HCT116 (cell line): ENCODE data around the gene USF2. TPM values are rescaled to one million over a fixed set of nuclear protein-coding genes. Genes with fewer than 3 reads are reported as not detected.

ENCODE experiments used
- ATAC-seq: fragments of 200-7000 bp; cut with Tn5 transposase; 2 replicates; pipeline ENCODE4 v1.9.1; 2020; ENCODE audit warnings: mild to moderate bottlenecking, moderate library complexity
- BruUV-seq: library from RNA; stranded (reverse); fragments of 400-500 nt; replicated peaks from 2 replicates; lab custom pipeline; 2021; lab: Mats Ljungman, UMichigan
- CTCF ChIA-PET: fragments of 300-600 bp; sonication (Branson Sonifier 250); formaldehyde crosslinking; loops from one replicate; lab custom pipeline; 2021; ENCODE audit warnings: antibody characterized with exemption; lab: Charles Lee
- POLR2A ChIA-PET: fragments of 300-600, 350-600 bp; sonication (Branson Sonifier 250); formaldehyde crosslinking; loops from one replicate; lab custom pipeline; 2021; ENCODE audit warnings: antibody characterized with exemption; lab: Charles Lee
- RAD21 ChIA-PET, 2 experiments: fragments of 300-600 bp; sonication (Branson Sonifier 250); formaldehyde crosslinking; loops; one replicate each; lab custom pipeline; 2023; ENCODE audit warnings: low total read pairs in 2 of 2; ENCODE audit not compliant: uncharacterized antibody in 2 of 2, unreplicated experiment in 2 of 2, low non-redundant PET in 1 of 2; lab: Charles Lee
- DNase-seq: peaks from one replicate; pipeline ENCODE4 v3.0.0-alpha.2; 2010; ENCODE audit warnings: low read depth, low spot score
- H2AFZ ChIP-seq: fragments of 200-600 bp; shearing (Covaris generic), sonication (generic); 2 replicates; pipeline ENCODE4 v1.6.1; 2017; ENCODE audit warnings: low read depth, mixed run types, mixed read lengths, antibody characterized with exemption, low read length; ENCODE audit not compliant: poor library complexity, severe bottlenecking
- H3K27ac ChIP-seq: 2 replicates; pipeline ENCODE4 v1.5.1; 2012; ENCODE audit warnings: low read depth, low read length
- H3K27me3 ChIP-seq: fragments of 200-600 bp; sonication (generic); 2 replicates; pipeline ENCODE4 v1.6.1; 2016; ENCODE audit warnings: mixed run types, low read length, mixed read lengths; ENCODE audit not compliant: insufficient read depth
- H3K36me3 ChIP-seq, 2 experiments: fragments of 200-500 bp in 1 of 2; fragments of 200-600 bp in 1 of 2; sonication (Bioruptor generic) in 1 of 2; sonication (generic) in 1 of 2; 2 replicates each; pipeline versions ENCODE4 v1.5.1 to v1.6.1; 2014 to 2016; ENCODE audit warnings: low read length in 2 of 2, inconsistent platforms in 1 of 2, mixed read lengths in 1 of 2, mixed run types in 1 of 2; ENCODE audit not compliant: insufficient read depth in 2 of 2, control insufficient read depth in 1 of 2
- H3K4me1 ChIP-seq, 2 experiments: fragments of 200-600 bp in 1 of 2; sonication (generic) in 1 of 2; 2 replicates each; pipeline versions ENCODE4 v1.5.1 to v1.6.1; 2012 to 2017; ENCODE audit warnings: low read length in 2 of 2, inconsistent platforms in 1 of 2, mild to moderate bottlenecking in 1 of 2, mixed read lengths in 1 of 2, mixed run types in 1 of 2, moderate library complexity in 1 of 2; ENCODE audit not compliant: insufficient read depth in 2 of 2, control insufficient read depth in 1 of 2
- H3K4me2 ChIP-seq: fragments of 200-600 bp; sonication (generic); 2 replicates; pipeline ENCODE4 v1.6.1; 2017; ENCODE audit warnings: mixed run types, low read length, mixed read lengths
- H3K4me3 ChIP-seq, 2 experiments: fragments of 200-600 bp in 1 of 2; sonication (generic) in 1 of 2; replicated peaks in 1 of 2; 2 replicates each; pipeline ENCODE4 v1.5.1; 2011 to 2016; ENCODE audit warnings: low read length in 2 of 2, control low read depth in 1 of 2, low read depth in 1 of 2, mild to moderate bottlenecking in 1 of 2, mixed read lengths in 1 of 2, mixed run types in 1 of 2
- H3K79me2 ChIP-seq: fragments of 200-600 bp; sonication (generic); 2 replicates; pipeline ENCODE4 v1.6.1; 2017; ENCODE audit warnings: mild to moderate bottlenecking, mixed run types, low read length, moderate library complexity, mixed read lengths; ENCODE audit not compliant: insufficient read depth
- H3K9ac ChIP-seq: fragments of 200-600 bp; sonication (generic); 2 replicates; pipeline ENCODE4 v1.6.1; 2016; ENCODE audit warnings: low read length, mixed read lengths
- H3K9me2 ChIP-seq: fragments of 200-600 bp; sonication (generic), shearing (Covaris generic); 2 replicates; pipeline ENCODE4 v1.6.1; 2017; ENCODE audit warnings: mixed run types, mild to moderate bottlenecking, moderate library complexity; ENCODE audit not compliant: insufficient read depth
- H3K9me3 ChIP-seq, 2 experiments: fragments of 200-500 bp in 1 of 2; fragments of 200-600 bp in 1 of 2; sonication (Bioruptor generic) in 1 of 2; sonication (generic) in 1 of 2; 2 replicates each; pipeline ENCODE4 v1.6.1; 2014 to 2017; ENCODE audit warnings: low read length in 2 of 2, mixed read lengths in 2 of 2, inconsistent platforms in 1 of 2, low read depth in 1 of 2, mild to moderate bottlenecking in 1 of 2, mixed run types in 1 of 2, moderate library complexity in 1 of 2; ENCODE audit not compliant: control insufficient read depth in 1 of 2, insufficient read depth in 1 of 2
- H4K20me1 ChIP-seq: fragments of 200-600 bp; sonication (generic), shearing (Covaris generic); 2 replicates; pipeline ENCODE4 v1.6.1; 2017; ENCODE audit warnings: mixed run types, mild to moderate bottlenecking, moderate library complexity; ENCODE audit not compliant: insufficient read depth
- CEBPB ChIP-seq: IDR thresholded peaks from 2 replicates; pipeline ENCODE4 v1.6.1; 2012; ENCODE audit warnings: low read depth
- EZH2 ChIP-seq: fragments of 200-600 bp; sonication (generic); IDR thresholded peaks from 2 replicates; pipeline ENCODE4 v1.6.1; 2017; ENCODE audit warnings: antibody characterized with exemption, mixed run types
- FOSL1 ChIP-seq: IDR thresholded peaks from 2 replicates; pipeline ENCODE4 v1.6.1; 2012; ENCODE audit warnings: low read depth
- POLR2AphosphoS5 ChIP-seq: IDR thresholded peaks from 2 replicates; pipeline ENCODE4 v1.6.1; 2011; ENCODE audit warnings: mild to moderate bottlenecking, low read depth, low read length, moderate library complexity
- SP1 ChIP-seq: IDR thresholded peaks from 2 replicates; pipeline ENCODE4 v1.6.1; 2012; ENCODE audit warnings: low read depth
- SRF ChIP-seq: IDR thresholded peaks from 2 replicates; pipeline ENCODE4 v1.6.1; 2012; ENCODE audit warnings: low read depth
- TCF7L2 ChIP-seq: IDR thresholded peaks from 2 replicates; pipeline ENCODE4 v1.7.0; 2011; ENCODE audit warnings: borderline replicate concordance, inconsistent platforms; ENCODE audit not compliant: insufficient read depth, insufficient read length; ENCODE audit errors: extremely low read depth
- YY1 ChIP-seq: IDR thresholded peaks from 2 replicates; pipeline ENCODE4 v1.6.1; 2011; ENCODE audit warnings: low read length, low read depth, moderate library complexity, mild to moderate bottlenecking; ENCODE audit not compliant: insufficient replicate concordance; ENCODE audit errors: extremely low read depth
- ZFX ChIP-seq: fragments of 450-650 bp; IDR thresholded peaks from 2 replicates; pipeline ENCODE4 v1.6.1; 2017
- ZNF274 ChIP-seq: fragments of 200-500 bp; sonication (Bioruptor generic); IDR thresholded peaks from 2 replicates; pipeline ENCODE4 v1.6.1; 2014; ENCODE audit warnings: mild to moderate bottlenecking, low read depth, low read length, inconsistent platforms
- intact Hi-C: fragments of 100-400 bp; cut with micrococcal nuclease; formaldehyde crosslinking; loops from 2 replicates; pipeline ENCODE4 v1.10.0; 2022
- total RNA-seq: library from RNA; stranded (reverse); gene quantifications from one replicate; pipeline ENCODE4 v1.2.1, GENCODE V29; 2021; ENCODE audit not compliant: unreplicated experiment
- TF ChIP-seq, protein P1 (sequence below): IDR thresholded peaks from 2 replicates; pipeline ENCODE4 v1.6.1; 2012
- TF ChIP-seq, protein P2 (sequence below), 3 experiments: fragments of 200-600 bp in 1 of 3; sonication (generic) in 1 of 3; IDR thresholded peaks in 2 of 3; conservative IDR thresholded peaks in 1 of 3; 2 replicates each; pipeline ENCODE4 v1.5.1; 2012 to 2017; ENCODE audit warnings: low read depth in 2 of 3, low read length in 2 of 3, antibody characterized with exemption in 1 of 3, borderline replicate concordance in 1 of 3, control low read depth in 1 of 3, mild to moderate bottlenecking in 1 of 3, mixed read lengths in 1 of 3, mixed run types in 1 of 3, moderate library complexity in 1 of 3; ENCODE audit not compliant: insufficient read depth in 1 of 3

The USF2 gene
- total RNA-seq, 1 experiment from 2014 or later, result 98.4 TPM

DNA sequence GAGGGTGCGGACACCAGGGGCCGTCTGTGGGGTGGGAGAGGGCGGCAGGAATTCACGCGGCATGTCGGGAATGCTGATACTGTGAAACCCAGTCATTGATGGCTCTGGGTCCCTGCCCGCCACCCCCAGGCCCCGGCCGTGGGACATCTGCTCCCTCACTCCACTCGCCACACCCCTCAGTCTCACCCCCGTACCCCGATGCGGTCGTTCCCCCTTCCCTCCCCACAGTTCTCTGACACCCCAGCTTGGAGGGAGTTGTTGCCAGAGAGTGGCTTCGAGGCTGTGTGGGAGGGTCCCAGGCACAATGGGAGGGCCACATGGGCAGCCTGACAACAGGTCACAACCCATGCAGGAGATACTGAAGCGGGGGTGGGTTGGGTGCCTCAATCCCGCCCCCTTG lies 25.0 kb downstream of the USF2 start:
- RAD21 ChIA-PET, result no interaction called here
- intact Hi-C loops, result no loop called here
- TF ChIP-seq TCF7L2, result no peak
- CTCF ChIA-PET, result no interaction called here
- H3K36me3 ChIP-seq, result no peaks in the 10 kb centered on the region
- no peak overlapping the region for H3K9ac ChIP-seq
- H3K79me2 ChIP-seq, result no peaks in the 10 kb centered on the region
- peaks cover 0 to 6% of the 10 kb centered on the region in 2 experiments; a peak in 1 of 4 replicates for H3K9me3 ChIP-seq
- H3K27me3 ChIP-seq, result no peaks in the 10 kb centered on the region
- H3K4me1 ChIP-seq, result peaks cover 0 to 7% of the 10 kb centered on the region in 2 experiments; a peak in 1 of 4 replicates
- no TSS peak for BruUV-seq
- H3K27ac ChIP-seq, result no peak overlapping the region
- no peaks in the 10 kb centered on the region for H3K9me2 ChIP-seq
- H2AFZ ChIP-seq, result no peak overlapping the region
- DNase-seq (no peak), ATAC-seq (no peak)
- H3K4me2 ChIP-seq, result no peak overlapping the region
- no peak overlapping the region for H3K4me3 ChIP-seq
- POLR2A ChIA-PET, result no interaction called here
- H4K20me1 ChIP-seq, result no peaks in the 10 kb centered on the region

DNA sequence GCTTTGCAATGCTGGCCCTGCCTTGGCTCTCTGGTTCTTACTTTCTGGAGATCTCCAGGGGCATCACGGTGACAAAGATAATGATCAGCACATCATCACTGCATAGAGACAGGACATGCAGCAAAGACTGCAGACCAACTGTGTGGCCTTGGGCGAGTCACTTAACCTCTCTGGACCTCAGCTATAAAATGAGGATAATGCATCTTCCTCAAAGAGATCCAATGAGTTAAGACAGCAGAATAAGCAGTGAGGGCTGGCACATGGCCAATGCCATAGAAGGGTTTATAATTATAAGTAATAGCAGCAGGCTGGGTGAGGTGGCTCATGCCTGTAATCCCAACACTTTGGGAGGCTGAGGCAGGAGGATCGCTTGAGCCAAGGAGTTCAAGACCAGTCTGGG lies 25.6 kb downstream of the USF2 start:
- H3K4me2 ChIP-seq, result no peak overlapping the region
- peaks cover 0 to 7% of the 10 kb centered on the region in 2 experiments; a peak in 1 of 4 replicates for H3K4me1 ChIP-seq
- ChIA-PET POLR2A (no interaction called here), CTCF (no interaction called here), RAD21 (no interaction called here)
- no peak for DNase-seq
- no TSS peak for BruUV-seq
- no peaks in the 10 kb centered on the region for H3K36me3 ChIP-seq
- no peaks in the 10 kb centered on the region for H4K20me1 ChIP-seq
- ATAC-seq, result no peak
- no peaks in the 10 kb centered on the region for H3K9me2 ChIP-seq
- H2AFZ ChIP-seq, result no peak overlapping the region
- intact Hi-C loops, result no loop called here
- no peak overlapping the region for H3K9ac ChIP-seq
- H3K27ac ChIP-seq, result no peak overlapping the region
- TF ChIP-seq EZH2, result no peak
- TF ChIP-seq ZFX, result no peak
- TF ChIP-seq SP1, result no peak
- no peak for TF ChIP-seq POLR2AphosphoS5
- no peak for TF ChIP-seq CEBPB
- TF ChIP-seq FOSL1, result no peak
- no peak for TF ChIP-seq ZNF274
- no peak for TF ChIP-seq SRF
- TF ChIP-seq, protein P1, sequence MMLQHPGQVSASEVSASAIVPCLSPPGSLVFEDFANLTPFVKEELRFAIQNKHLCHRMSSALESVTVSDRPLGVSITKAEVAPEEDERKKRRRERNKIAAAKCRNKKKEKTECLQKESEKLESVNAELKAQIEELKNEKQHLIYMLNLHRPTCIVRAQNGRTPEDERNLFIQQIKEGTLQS, result no peak
- TF ChIP-seq YY1, result no peak
- TF ChIP-seq, protein P2, sequence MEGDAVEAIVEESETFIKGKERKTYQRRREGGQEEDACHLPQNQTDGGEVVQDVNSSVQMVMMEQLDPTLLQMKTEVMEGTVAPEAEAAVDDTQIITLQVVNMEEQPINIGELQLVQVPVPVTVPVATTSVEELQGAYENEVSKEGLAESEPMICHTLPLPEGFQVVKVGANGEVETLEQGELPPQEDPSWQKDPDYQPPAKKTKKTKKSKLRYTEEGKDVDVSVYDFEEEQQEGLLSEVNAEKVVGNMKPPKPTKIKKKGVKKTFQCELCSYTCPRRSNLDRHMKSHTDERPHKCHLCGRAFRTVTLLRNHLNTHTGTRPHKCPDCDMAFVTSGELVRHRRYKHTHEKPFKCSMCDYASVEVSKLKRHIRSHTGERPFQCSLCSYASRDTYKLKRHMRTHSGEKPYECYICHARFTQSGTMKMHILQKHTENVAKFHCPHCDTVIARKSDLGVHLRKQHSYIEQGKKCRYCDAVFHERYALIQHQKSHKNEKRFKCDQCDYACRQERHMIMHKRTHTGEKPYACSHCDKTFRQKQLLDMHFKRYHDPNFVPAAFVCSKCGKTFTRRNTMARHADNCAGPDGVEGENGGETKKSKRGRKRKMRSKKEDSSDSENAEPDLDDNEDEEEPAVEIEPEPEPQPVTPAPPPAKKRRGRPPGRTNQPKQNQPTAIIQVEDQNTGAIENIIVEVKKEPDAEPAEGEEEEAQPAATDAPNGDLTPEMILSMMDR (IDR thresholded peaks at IDR 0.05 in 2 of 3, conservative IDR thresholded peaks at IDR 0.05 in 1 of 3; ENCODE audit: borderline replicate concordance in 1 of 3, insufficient read depth in 1 of 3, low read depth in 2 of 3, low read length in 2 of 3), result no peak
- no peaks in the 10 kb centered on the region for H3K27me3 ChIP-seq
- no peaks in the 10 kb centered on the region for H3K79me2 ChIP-seq
- no peak overlapping the region for H3K4me3 ChIP-seq
- H3K9me3 ChIP-seq, result peaks cover 0 to 6% of the 10 kb centered on the region in 2 experiments; a peak in 1 of 4 replicates
